Measurements from ENCODE around the gene CRTC2.

GRCh38 chr1:153959454-153959853 is 1.0 kb upstream of the CRTC2 start:
- TF ChIP-seq CTCF (IDR thresholded peaks at IDR 0.05; ENCODE audit: borderline replicate concordance, extremely low read depth, low read length, poor library complexity, severe bottlenecking) (no peak), EZH2 (IDR thresholded peaks at IDR 0.05; ENCODE audit: borderline replicate concordance, low read depth, low read length, severe bottlenecking) (no peak)
